Measurements from ENCODE around the gene MAP7. TPM values are rescaled to one million over a fixed set of nuclear protein-coding genes. Genes with fewer than 3 reads are reported as not detected.

MAP7 gene
- total RNA-seq, 2 experiments from 2014 or later: not detected

DNA sequence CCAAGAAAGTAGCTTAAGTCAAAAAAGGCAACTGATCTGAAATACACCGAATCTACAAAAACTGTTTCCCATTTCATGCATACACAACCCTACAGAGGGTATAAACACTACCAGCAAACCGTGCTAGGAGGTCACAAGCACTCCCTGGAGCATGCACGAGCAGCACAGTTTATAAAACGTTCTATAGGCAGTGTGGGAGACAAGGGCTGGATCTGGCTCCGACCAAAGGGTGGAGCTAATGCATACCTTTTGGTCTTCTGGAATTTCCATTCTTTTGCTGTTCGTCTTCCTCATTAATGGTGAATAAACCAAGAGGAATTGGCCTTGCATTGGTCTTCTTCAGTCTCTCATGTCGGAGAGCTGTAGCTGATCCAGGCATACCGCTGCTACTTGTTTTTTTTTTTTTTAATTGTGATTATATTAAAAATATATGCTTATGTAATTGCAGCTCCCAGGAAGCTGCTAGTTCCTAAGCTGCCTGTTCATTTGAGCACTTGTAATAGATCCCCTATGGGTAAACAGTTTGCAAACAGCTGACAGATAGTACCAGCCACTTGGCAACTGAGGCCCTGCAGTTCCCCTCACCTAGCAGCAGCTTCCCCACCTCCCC lies 24.5 kb downstream of the MAP7 start:
- DNase-seq (ENCODE audit: low spot score): no peak
- TF ChIP-seq, protein P1, sequence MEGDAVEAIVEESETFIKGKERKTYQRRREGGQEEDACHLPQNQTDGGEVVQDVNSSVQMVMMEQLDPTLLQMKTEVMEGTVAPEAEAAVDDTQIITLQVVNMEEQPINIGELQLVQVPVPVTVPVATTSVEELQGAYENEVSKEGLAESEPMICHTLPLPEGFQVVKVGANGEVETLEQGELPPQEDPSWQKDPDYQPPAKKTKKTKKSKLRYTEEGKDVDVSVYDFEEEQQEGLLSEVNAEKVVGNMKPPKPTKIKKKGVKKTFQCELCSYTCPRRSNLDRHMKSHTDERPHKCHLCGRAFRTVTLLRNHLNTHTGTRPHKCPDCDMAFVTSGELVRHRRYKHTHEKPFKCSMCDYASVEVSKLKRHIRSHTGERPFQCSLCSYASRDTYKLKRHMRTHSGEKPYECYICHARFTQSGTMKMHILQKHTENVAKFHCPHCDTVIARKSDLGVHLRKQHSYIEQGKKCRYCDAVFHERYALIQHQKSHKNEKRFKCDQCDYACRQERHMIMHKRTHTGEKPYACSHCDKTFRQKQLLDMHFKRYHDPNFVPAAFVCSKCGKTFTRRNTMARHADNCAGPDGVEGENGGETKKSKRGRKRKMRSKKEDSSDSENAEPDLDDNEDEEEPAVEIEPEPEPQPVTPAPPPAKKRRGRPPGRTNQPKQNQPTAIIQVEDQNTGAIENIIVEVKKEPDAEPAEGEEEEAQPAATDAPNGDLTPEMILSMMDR (conservative IDR thresholded peaks at IDR 0.05; ENCODE audit: low read length): 0 out of 2 replicates have a peak, but pooled peaks have one; percentile 23
- no peak for TF ChIP-seq EZH2phosphoT487 (IDR thresholded peaks at IDR 0.05; ENCODE audit: borderline replicate concordance, low read depth, low read length)
- Histone ChIP-seq H2AFZ (ENCODE audit: low read length) (peak overlapping the region; percentile 40; the same call in 1 of the 2 replicates), H3K27ac (ENCODE audit: low read depth, low read length, poor library complexity, severe bottlenecking) (no peak overlapping the region), H3K79me2 (ENCODE audit: insufficient read depth, low read depth, low read length) (no peaks in the 10 kb centered on the region), H4K20me1 (ENCODE audit: insufficient read depth, low read length) (no peaks in the 10 kb centered on the region), H3K9me2 (ENCODE audit: insufficient read depth, low read length) (no peaks in the 10 kb centered on the region), H3K9me3 (ENCODE audit: low read length) (no peaks in the 10 kb centered on the region), H3K4me1 (ENCODE audit: insufficient read depth, low read length, poor library complexity, severe bottlenecking) (no peaks in the 10 kb centered on the region), H3K4me2 (ENCODE audit: low read length) (no peak overlapping the region), H3K36me3 (ENCODE audit: insufficient read depth, low read length) (no peaks in the 10 kb centered on the region), H3K4me3 (ENCODE audit: low read depth, low read length, poor library complexity, severe bottlenecking) (no peak overlapping the region)
- BruUV-seq (replicated peaks): no TSS peak
- ChIA-PET POLR2A (interaction anchor here (0.6 to 1.0 kb wide), 4 partner anchors 11 to 1006 kb away, joined by 3 to 4 read pairs (median 3); no protein-coding TSS in a partner anchor), CTCF (ENCODE audit: unreplicated experiment) (interaction anchor here (0.5 kb wide), 1 partner anchor 263 kb away, joined by 3 read pairs; no protein-coding TSS in a partner anchor)
- intact Hi-C loops (cut with micrococcal nuclease; ENCODE audit: unreplicated experiment): no loop called here

DNA sequence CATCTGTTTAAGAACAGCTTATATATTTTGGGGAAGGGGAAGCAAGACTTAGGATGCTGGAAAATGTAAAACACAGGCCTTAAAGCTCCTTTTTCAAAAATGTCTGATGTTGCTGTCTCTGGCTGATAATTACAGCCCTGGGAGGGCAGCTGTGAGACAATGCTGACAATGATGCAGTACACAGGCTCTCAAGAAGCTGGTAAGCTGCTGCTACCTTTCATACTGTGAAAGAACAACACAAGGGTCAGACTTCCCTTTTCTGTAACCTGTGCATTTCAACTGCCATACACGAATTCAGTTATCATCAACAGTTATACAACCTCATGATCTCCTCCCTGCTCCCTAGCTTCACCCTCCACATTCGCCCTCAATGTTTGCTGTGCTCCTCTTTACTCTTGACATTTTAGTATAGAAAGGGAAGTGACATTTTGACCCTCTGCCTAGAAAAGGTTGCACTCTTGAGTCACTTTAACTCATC lies 25.2 kb downstream of the MAP7 start:
- Histone ChIP-seq H3K4me2 (ENCODE audit: low read length) (no peak overlapping the region), H3K4me3 (ENCODE audit: low read depth, low read length, poor library complexity, severe bottlenecking) (no peak overlapping the region), H2AFZ (ENCODE audit: low read length) (no peak overlapping the region; the same call in 1 of the 2 replicates), H3K4me1 (ENCODE audit: insufficient read depth, low read length, poor library complexity, severe bottlenecking) (no peaks in the 10 kb centered on the region), H3K27ac (ENCODE audit: low read depth, low read length, poor library complexity, severe bottlenecking) (no peak overlapping the region), H4K20me1 (ENCODE audit: insufficient read depth, low read length) (no peaks in the 10 kb centered on the region), H3K9me2 (ENCODE audit: insufficient read depth, low read length) (no peaks in the 10 kb centered on the region), H3K79me2 (ENCODE audit: insufficient read depth, low read depth, low read length) (no peaks in the 10 kb centered on the region), H3K9me3 (ENCODE audit: low read length) (no peaks in the 10 kb centered on the region), H3K36me3 (ENCODE audit: insufficient read depth, low read length) (no peaks in the 10 kb centered on the region)
- TF ChIP-seq, protein P1 (conservative IDR thresholded peaks at IDR 0.05; ENCODE audit: low read length): no peak
- TF ChIP-seq EZH2phosphoT487 (IDR thresholded peaks at IDR 0.05; ENCODE audit: borderline replicate concordance, low read depth, low read length): no peak
- ChIA-PET CTCF (ENCODE audit: unreplicated experiment) (no interaction called here), POLR2A (interaction anchor here (0.5 to 0.8 kb wide), 4 partner anchors 11 to 1006 kb away, joined by 3 to 5 read pairs (median 4); no protein-coding TSS in a partner anchor)
- intact Hi-C loops (cut with micrococcal nuclease; ENCODE audit: unreplicated experiment): no loop called here
- DNase-seq (ENCODE audit: low spot score): no peak
- BruUV-seq (replicated peaks): no TSS peak

DNA sequence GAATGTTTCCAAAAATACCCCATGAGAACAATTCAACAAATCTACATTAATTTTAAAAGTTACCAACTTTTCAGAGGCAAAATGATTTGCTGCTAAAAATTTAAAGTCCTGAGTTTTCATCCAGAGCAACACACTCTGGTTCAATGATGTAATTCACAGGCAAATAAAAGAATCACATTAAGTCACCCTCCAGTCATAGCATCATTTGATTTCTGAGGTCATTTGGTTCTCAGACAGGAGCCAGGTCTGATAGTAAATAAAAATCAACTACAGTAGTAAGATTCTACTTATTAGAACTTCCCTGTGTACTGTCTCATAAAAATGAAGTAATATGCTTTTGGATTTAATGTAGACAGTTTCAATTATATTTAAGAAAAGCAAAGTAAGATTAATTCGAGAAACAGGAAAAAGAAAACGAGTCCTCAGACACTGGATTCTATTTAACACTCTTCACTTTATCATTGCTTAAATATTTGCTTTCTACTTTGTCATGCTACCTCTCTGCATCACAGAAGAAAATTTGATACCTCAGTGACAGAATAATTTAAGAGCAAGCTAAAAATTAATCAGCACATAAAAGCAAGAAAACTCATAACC lies 25.8 kb downstream of the MAP7 start:
- Histone ChIP-seq H3K79me2 (ENCODE audit: insufficient read depth, low read depth, low read length) (no peaks in the 10 kb centered on the region), H3K4me2 (ENCODE audit: low read length) (no peak overlapping the region), H3K9me3 (ENCODE audit: low read length) (no peaks in the 10 kb centered on the region), H2AFZ (ENCODE audit: low read length) (no peak overlapping the region), H4K20me1 (ENCODE audit: insufficient read depth, low read length) (no peaks in the 10 kb centered on the region), H3K4me1 (ENCODE audit: insufficient read depth, low read length, poor library complexity, severe bottlenecking) (no peaks in the 10 kb centered on the region), H3K36me3 (ENCODE audit: insufficient read depth, low read length) (no peaks in the 10 kb centered on the region), H3K27ac (ENCODE audit: low read depth, low read length, poor library complexity, severe bottlenecking) (no peak overlapping the region), H3K9me2 (ENCODE audit: insufficient read depth, low read length) (no peaks in the 10 kb centered on the region), H3K4me3 (ENCODE audit: low read depth, low read length, poor library complexity, severe bottlenecking) (no peak overlapping the region)
- intact Hi-C loops (cut with micrococcal nuclease; ENCODE audit: unreplicated experiment): no loop called here
- CTCF ChIA-PET (ENCODE audit: unreplicated experiment): no interaction called here
- POLR2A ChIA-PET: interaction anchor here (0.5 to 0.8 kb wide), 4 partner anchors 11 to 1006 kb away, joined by 3 to 5 read pairs (median 4); no protein-coding TSS in a partner anchor
- no peak for TF ChIP-seq EZH2phosphoT487 (IDR thresholded peaks at IDR 0.05; ENCODE audit: borderline replicate concordance, low read depth, low read length)
- no TSS peak for BruUV-seq (replicated peaks)
- no peak for DNase-seq (ENCODE audit: low spot score)
